Measurements from ENCODE around the gene TMEM63C.

Gene TMEM63C

DNA sequence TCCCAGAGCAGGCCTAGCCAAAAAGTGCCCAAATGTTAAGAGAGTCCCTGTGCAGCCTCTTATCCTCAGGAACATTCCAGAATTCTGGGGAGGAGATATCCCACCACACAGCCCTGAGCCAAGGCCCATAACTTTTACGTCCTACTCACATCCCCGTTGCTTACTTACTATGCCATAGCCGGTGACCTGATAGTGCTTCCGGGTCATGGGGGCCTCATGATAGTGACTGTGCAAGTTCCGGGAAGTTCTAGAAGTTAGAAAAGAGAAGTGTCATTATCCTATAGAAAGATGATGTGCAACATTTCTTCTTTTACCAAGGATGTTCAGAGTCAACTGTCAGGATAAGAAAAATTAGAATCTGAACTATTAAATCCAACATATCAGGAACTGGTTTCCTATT is 105.0 kb downstream of the TMEM63C start:
- no peak for TF ChIP-seq ISL1 (CRISPR knock-in tag; IDR thresholded peaks at IDR 0.05)
- TF ChIP-seq ZNF8 (CRISPR knock-in tag; IDR thresholded peaks at IDR 0.05) = no peak
- TF ChIP-seq SNAI2 (CRISPR knock-in tag; IDR thresholded peaks at IDR 0.05) = no peak
- no peak for TF ChIP-seq TCF4 (CRISPR knock-in tag; IDR thresholded peaks at IDR 0.05; ENCODE audit: borderline replicate concordance)
- no peak for TF ChIP-seq ZFP3 (CRISPR knock-in tag; IDR thresholded peaks at IDR 0.05)
- TF ChIP-seq ESRRG (CRISPR knock-in tag; IDR thresholded peaks at IDR 0.05) = no peak
- no peak for TF ChIP-seq GLIS3 (CRISPR knock-in tag; IDR thresholded peaks at IDR 0.05)
- no peak for TF ChIP-seq ZNF70 (CRISPR knock-in tag; IDR thresholded peaks at IDR 0.05)
- TF ChIP-seq TSHZ2 (CRISPR knock-in tag; IDR thresholded peaks at IDR 0.05) = no peak
- TF ChIP-seq, protein P1, sequence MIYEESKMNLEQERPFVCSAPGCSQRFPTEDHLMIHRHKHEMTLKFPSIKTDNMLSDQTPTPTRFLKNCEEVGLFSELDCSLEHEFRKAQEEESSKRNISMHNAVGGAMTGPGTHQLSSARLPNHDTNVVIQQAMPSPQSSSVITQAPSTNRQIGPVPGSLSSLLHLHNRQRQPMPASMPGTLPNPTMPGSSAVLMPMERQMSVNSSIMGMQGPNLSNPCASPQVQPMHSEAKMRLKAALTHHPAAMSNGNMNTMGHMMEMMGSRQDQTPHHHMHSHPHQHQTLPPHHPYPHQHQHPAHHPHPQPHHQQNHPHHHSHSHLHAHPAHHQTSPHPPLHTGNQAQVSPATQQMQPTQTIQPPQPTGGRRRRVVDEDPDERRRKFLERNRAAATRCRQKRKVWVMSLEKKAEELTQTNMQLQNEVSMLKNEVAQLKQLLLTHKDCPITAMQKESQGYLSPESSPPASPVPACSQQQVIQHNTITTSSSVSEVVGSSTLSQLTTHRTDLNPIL (CRISPR knock-in tag; IDR thresholded peaks at IDR 0.05; ENCODE audit: low read depth) = no peak
- TF ChIP-seq ZFP30 (CRISPR knock-in tag; IDR thresholded peaks at IDR 0.05) = no peak
- TF ChIP-seq CSRNP3 (CRISPR knock-in tag; IDR thresholded peaks at IDR 0.05) = no peak
- TF ChIP-seq ZNF565 (CRISPR knock-in tag; conservative IDR thresholded peaks at IDR 0.05; ENCODE audit: low read depth) = no peak
- no peak for TF ChIP-seq ZC3H10 (CRISPR knock-in tag; IDR thresholded peaks at IDR 0.05)
- no peak for TF ChIP-seq CSDC2 (CRISPR knock-in tag; IDR thresholded peaks at IDR 0.05)
- no peak for TF ChIP-seq ARNTL (CRISPR knock-in tag; IDR thresholded peaks at IDR 0.05; ENCODE audit: borderline replicate concordance, low read depth)
- TF ChIP-seq TOX (CRISPR knock-in tag; IDR thresholded peaks at IDR 0.05; ENCODE audit: borderline replicate concordance) = no peak
- TF ChIP-seq RARB (CRISPR knock-in tag; IDR thresholded peaks at IDR 0.05) = no peak
- no peak for ATAC-seq

DNA sequence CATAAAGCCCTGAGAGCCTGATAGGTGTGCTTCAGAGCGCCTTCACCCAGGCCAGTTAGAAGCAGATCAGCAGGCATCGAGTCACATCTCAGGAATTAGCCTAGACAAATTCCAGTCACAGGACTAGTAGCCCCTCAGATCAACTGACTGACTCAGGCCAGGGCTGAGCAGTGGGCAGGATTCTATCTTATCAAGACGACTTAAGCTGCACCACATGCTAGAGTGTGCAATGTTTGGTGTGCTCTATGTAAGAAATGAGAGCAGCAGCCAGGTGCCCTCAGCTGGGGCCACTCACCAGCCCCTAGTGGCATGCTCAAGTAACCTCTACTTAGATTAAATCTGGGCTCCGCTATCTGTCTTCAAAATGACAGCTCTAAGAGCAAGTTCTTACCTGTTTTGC is 109.1 kb downstream of the TMEM63C start:
- peak; percentile 57 for ATAC-seq
- TF ChIP-seq TSHZ2 (CRISPR knock-in tag; IDR thresholded peaks at IDR 0.05) (no peak), GLIS3 (CRISPR knock-in tag; IDR thresholded peaks at IDR 0.05) (no peak), ISL1 (CRISPR knock-in tag; IDR thresholded peaks at IDR 0.05) (no peak), SNAI2 (CRISPR knock-in tag; IDR thresholded peaks at IDR 0.05) (no peak), ZC3H10 (CRISPR knock-in tag; IDR thresholded peaks at IDR 0.05) (no peak), ARNTL (CRISPR knock-in tag; IDR thresholded peaks at IDR 0.05; ENCODE audit: borderline replicate concordance, low read depth) (no peak), ZNF565 (CRISPR knock-in tag; conservative IDR thresholded peaks at IDR 0.05; ENCODE audit: low read depth) (no peak)
- TF ChIP-seq, protein P1 (CRISPR knock-in tag; IDR thresholded peaks at IDR 0.05; ENCODE audit: low read depth) = no peak
- TF ChIP-seq, protein P2, sequence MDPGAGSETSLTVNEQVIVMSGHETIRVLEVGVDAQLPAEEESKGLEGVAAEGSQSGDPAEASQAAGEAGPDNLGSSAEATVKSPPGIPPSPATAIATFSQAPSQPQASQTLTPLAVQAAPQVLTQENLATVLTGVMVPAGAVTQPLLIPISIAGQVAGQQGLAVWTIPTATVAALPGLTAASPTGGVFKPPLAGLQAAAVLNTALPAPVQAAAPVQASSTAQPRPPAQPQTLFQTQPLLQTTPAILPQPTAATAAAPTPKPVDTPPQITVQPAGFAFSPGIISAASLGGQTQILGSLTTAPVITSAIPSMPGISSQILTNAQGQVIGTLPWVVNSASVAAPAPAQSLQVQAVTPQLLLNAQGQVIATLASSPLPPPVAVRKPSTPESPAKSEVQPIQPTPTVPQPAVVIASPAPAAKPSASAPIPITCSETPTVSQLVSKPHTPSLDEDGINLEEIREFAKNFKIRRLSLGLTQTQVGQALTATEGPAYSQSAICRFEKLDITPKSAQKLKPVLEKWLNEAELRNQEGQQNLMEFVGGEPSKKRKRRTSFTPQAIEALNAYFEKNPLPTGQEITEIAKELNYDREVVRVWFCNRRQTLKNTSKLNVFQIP (CRISPR knock-in tag; IDR thresholded peaks at IDR 0.05; ENCODE audit: borderline replicate concordance, low read depth) = no peak
